OCI-LY7 (cell line): Measurements from ENCODE around the gene SLC39A10. TPM values are rescaled to one million over a fixed set of nuclear protein-coding genes. Genes with fewer than 3 reads are reported as not detected.

Experiments used
- BruUV-seq: library from RNA; stranded (reverse); fragments of 400-500 nt; replicated peaks from 2 replicates; lab custom pipeline; 2021; lab: Mats Ljungman, UMichigan
- CTCF ChIA-PET: fragments of 300-600 bp; sonication (Branson Sonifier 250); formaldehyde crosslinking; loops from one replicate; lab custom pipeline; 2022; ENCODE audit warnings: antibody characterized with exemption; ENCODE audit not compliant: unreplicated experiment; lab: Charles Lee
- POLR2A ChIA-PET: fragments of 300-600 bp; sonication (Branson Sonifier 250); formaldehyde crosslinking; loops from one replicate; lab custom pipeline; 2022; ENCODE audit warnings: antibody characterized with exemption; lab: Charles Lee
- DNase-seq: peaks from one replicate; pipeline ENCODE4 v3.0.0-alpha.2; 2015; ENCODE audit warnings: low spot score
- H2AFZ ChIP-seq: fragments of 200-600 bp; sonication (generic), shearing (Covaris generic); 2 replicates; pipeline ENCODE4 v1.6.1; 2014; ENCODE audit warnings: mild to moderate bottlenecking, antibody characterized with exemption, low read length, moderate library complexity
- H3K27ac ChIP-seq: fragments of 200-600 bp; sonication (generic); 2 replicates; pipeline ENCODE4 v1.5.1; 2014; ENCODE audit warnings: mixed run types, low read depth, mild to moderate bottlenecking, moderate library complexity, low read length, inconsistent platforms; ENCODE audit not compliant: poor library complexity, severe bottlenecking
- H3K36me3 ChIP-seq: fragments of 200-600 bp; sonication (generic); 2 replicates; pipeline ENCODE4 v1.6.1; 2014; ENCODE audit warnings: mild to moderate bottlenecking, antibody characterized with exemption, low read length, moderate library complexity, mixed read lengths; ENCODE audit not compliant: insufficient read depth
- H3K4me1 ChIP-seq: fragments of 200-600 bp; sonication (generic); 2 replicates; pipeline ENCODE4 v1.5.1; 2014; ENCODE audit warnings: mild to moderate bottlenecking, low read length; ENCODE audit not compliant: insufficient read depth, poor library complexity, severe bottlenecking
- H3K4me2 ChIP-seq: fragments of 200-600 bp; sonication (generic); 2 replicates; pipeline ENCODE4 v1.6.1; 2014; ENCODE audit warnings: mild to moderate bottlenecking, low read length
- H3K4me3 ChIP-seq: fragments of 200-600 bp; sonication (generic); 2 replicates; pipeline ENCODE4 v1.5.1; 2014; ENCODE audit warnings: mild to moderate bottlenecking, low read depth, low read length; ENCODE audit not compliant: poor library complexity, severe bottlenecking
- H3K79me2 ChIP-seq: fragments of 200-600 bp; sonication (generic); 2 replicates; pipeline ENCODE4 v1.6.1; 2016; ENCODE audit warnings: low read depth, mild to moderate bottlenecking, low read length, moderate library complexity, mixed read lengths; ENCODE audit not compliant: insufficient read depth
- H3K9me2 ChIP-seq: fragments of 200-600 bp; sonication (generic); 2 replicates; pipeline ENCODE4 v1.6.1; 2016; ENCODE audit warnings: mild to moderate bottlenecking, low read length, mixed read lengths; ENCODE audit not compliant: insufficient read depth
- H3K9me3 ChIP-seq: fragments of 200-600 bp; sonication (generic); 2 replicates; pipeline ENCODE4 v1.6.1; 2014; ENCODE audit warnings: mild to moderate bottlenecking, mixed run types, low read length, mixed read lengths
- H4K20me1 ChIP-seq: fragments of 200-600 bp; sonication (generic); 2 replicates; pipeline ENCODE4 v1.6.1; 2014; ENCODE audit warnings: mild to moderate bottlenecking, antibody characterized with exemption, low read length, moderate library complexity, mixed read lengths; ENCODE audit not compliant: insufficient read depth
- CTCF ChIP-seq: fragments of 200-600 bp; sonication (generic); conservative IDR thresholded peaks from 2 replicates; pipeline ENCODE4 v1.5.1; 2014; ENCODE audit warnings: mild to moderate bottlenecking, antibody characterized with exemption, low read length, moderate library complexity, mixed read lengths
- EZH2phosphoT487 ChIP-seq: fragments of 200-600 bp; sonication (generic); IDR thresholded peaks from 2 replicates; pipeline ENCODE4 v1.6.1; 2018; ENCODE audit warnings: low read depth, borderline replicate concordance, mild to moderate bottlenecking, mixed run types, antibody characterized with exemption, low read length, moderate library complexity, mixed read lengths
- intact Hi-C: fragments of 100-400 bp; cut with micrococcal nuclease; formaldehyde crosslinking; loops from one replicate; pipeline ENCODE4 v1.10.0; 2022; ENCODE audit not compliant: unreplicated experiment
- total RNA-seq, 2 experiments: library from RNA; depleted of rRNA in 1 of 2; stranded (reverse); fragments of >200 nt in 1 of 2; shearing (Covaris generic) in 1 of 2; gene quantifications; 2 replicates each; pipeline ENCODE4 v1.2.3, GENCODE V29; 2014 to 2022

Gene SLC39A10
- total RNA-seq, 2 experiments from 2014 or later, result 14.7 to 31.9 TPM

GRCh38 chr2:195711478-195711877, 54.5 kb downstream of the SLC39A10 start:
- Histone ChIP-seq H3K36me3 (peaks cover 6% of the 10 kb centered on the region), H3K79me2 (no peaks in the 10 kb centered on the region), H3K4me3 (no peak overlapping the region), H4K20me1 (no peaks in the 10 kb centered on the region), H3K27ac (no peak overlapping the region), H3K9me3 (no peaks in the 10 kb centered on the region), H3K4me2 (no peak overlapping the region), H3K9me2 (no peaks in the 10 kb centered on the region), H2AFZ (no peak overlapping the region), H3K4me1 (no peaks in the 10 kb centered on the region)
- no peak for DNase-seq
- POLR2A ChIA-PET, result interaction anchor here (0.5 to 0.8 kb wide), 2 partner anchors 20 to 739 kb away, joined by 3 to 4 read pairs; no protein-coding TSS in a partner anchor
- BruUV-seq, result no TSS peak
- TF ChIP-seq CTCF (no peak), EZH2phosphoT487 (no peak)
- intact Hi-C loops, result no loop called here
- CTCF ChIA-PET, result no interaction called here

GRCh38 chr2:195716466-195716865, 59.4 kb downstream of the SLC39A10 start:
- no peaks in the 10 kb centered on the region for H3K79me2 ChIP-seq
- no peak for DNase-seq
- no peaks in the 10 kb centered on the region for H3K4me1 ChIP-seq
- H3K27ac ChIP-seq, result no peak overlapping the region
- peaks cover 16% of the 10 kb centered on the region for H3K36me3 ChIP-seq
- no peak overlapping the region for H2AFZ ChIP-seq
- POLR2A ChIA-PET, result no interaction called here
- no peaks in the 10 kb centered on the region for H3K9me2 ChIP-seq
- no peak overlapping the region for H3K4me3 ChIP-seq
- intact Hi-C loops, result no loop called here
- no peaks in the 10 kb centered on the region for H4K20me1 ChIP-seq
- no peak for TF ChIP-seq EZH2phosphoT487
- TF ChIP-seq CTCF, result no peak
- no peak overlapping the region for H3K4me2 ChIP-seq
- CTCF ChIA-PET, result no interaction called here
- H3K9me3 ChIP-seq, result no peaks in the 10 kb centered on the region
- no TSS peak for BruUV-seq

GRCh38 chr2:195721042-195721441, 64.0 kb downstream of the SLC39A10 start:
- no peaks in the 10 kb centered on the region for H3K79me2 ChIP-seq
- no peaks in the 10 kb centered on the region for H3K9me2 ChIP-seq
- H3K4me2 ChIP-seq, result no peak overlapping the region
- no peak overlapping the region for H3K27ac ChIP-seq
- H3K9me3 ChIP-seq, result no peaks in the 10 kb centered on the region
- intact Hi-C loops, result no loop called here
- H3K4me3 ChIP-seq, result no peak overlapping the region
- no peaks in the 10 kb centered on the region for H3K4me1 ChIP-seq
- ChIA-PET CTCF (interaction anchor here (0.6 kb wide), 1 partner anchor 439 kb away, joined by 3 read pairs; no protein-coding TSS in a partner anchor), POLR2A (no interaction called here)
- TF ChIP-seq CTCF (no peak), EZH2phosphoT487 (no peak)
- DNase-seq, result no peak
- peaks cover 15% of the 10 kb centered on the region; the same call in 1 of the 2 replicates for H3K36me3 ChIP-seq
- H2AFZ ChIP-seq, result no peak overlapping the region
- H4K20me1 ChIP-seq, result no peaks in the 10 kb centered on the region
- no TSS peak for BruUV-seq
